CD8-positive, alpha-beta memory T cell (primary cell): ENCODE results near the gene CDKN2B-AS1. TPM values are rescaled to one million over a fixed set of nuclear protein-coding genes. Genes with fewer than 3 reads are reported as not detected.

Source experiments
- CTCF ChIA-PET: fragments of 350-600 bp; sonication (Branson Sonifier 250); formaldehyde crosslinking; loops from one replicate; lab custom pipeline; 2021; ENCODE audit warnings: antibody characterized with exemption; lab: Charles Lee
- POLR2A ChIA-PET: fragments of 350-600 bp; sonication (Branson Sonifier 250); formaldehyde crosslinking; loops from one replicate; lab custom pipeline; 2021; ENCODE audit warnings: antibody characterized with exemption; lab: Charles Lee
- DNase-seq, 5 donors: peaks; one replicate each; pipeline versions ENCODE4 v3.0.0 to v3.0.0-alpha.2; 2020 to 2022; ENCODE audit warnings: mixed read lengths in 1 of 5
- H3K27ac ChIP-seq: one replicate; pipeline ENCODE4 v1.7.0; 2013; ENCODE audit warnings: low read depth, mild to moderate bottlenecking, low read length, moderate library complexity
- H3K27me3 ChIP-seq: 2 replicates; pipeline ENCODE4 v1.7.0; 2013; ENCODE audit warnings: low read length, mild to moderate bottlenecking; ENCODE audit not compliant: insufficient read depth, poor library complexity, severe bottlenecking
- H3K36me3 ChIP-seq: 2 replicates; pipeline ENCODE4 v1.7.0; 2013; ENCODE audit warnings: mild to moderate bottlenecking, low read length, moderate library complexity; ENCODE audit not compliant: insufficient read depth
- H3K4me1 ChIP-seq: 2 replicates; pipeline ENCODE4 v1.7.0; 2013; ENCODE audit warnings: mild to moderate bottlenecking, low read length, moderate library complexity; ENCODE audit not compliant: insufficient read depth
- H3K4me3 ChIP-seq: 2 replicates; pipeline ENCODE4 v1.7.0; 2013; ENCODE audit warnings: mild to moderate bottlenecking, low read length
- H3K9me3 ChIP-seq: 2 replicates; pipeline ENCODE4 v1.7.0; 2013; ENCODE audit warnings: mild to moderate bottlenecking, low read length
- H3K27ac Mint-ChIP-seq, 8 donors: one replicate each; pipeline ENCODE4 v1.8.0; 2020 to 2021; ENCODE audit warnings: mixed read lengths in 8 of 8, mild to moderate bottlenecking in 6 of 8, inconsistent platforms in 3 of 8, moderate library complexity in 3 of 8
- H3K27me3 Mint-ChIP-seq, 2 donors: one replicate each; pipeline ENCODE4 v1.8.0; 2020 to 2021; ENCODE audit warnings: mixed read lengths in 2 of 2, mild to moderate bottlenecking in 1 of 2, moderate library complexity in 1 of 2
- H3K36me3 Mint-ChIP-seq, 3 donors: one replicate each; pipeline ENCODE4 v1.8.0; 2020 to 2021; ENCODE audit warnings: mixed read lengths in 3 of 3, inconsistent platforms in 1 of 3, mild to moderate bottlenecking in 1 of 3
- H3K4me1 Mint-ChIP-seq, 3 donors: one replicate each; pipeline ENCODE4 v1.8.0; 2020 to 2021; ENCODE audit warnings: mixed read lengths in 3 of 3, inconsistent platforms in 1 of 3, mild to moderate bottlenecking in 1 of 3
- H3K4me3 Mint-ChIP-seq, 7 donors: one replicate each; pipeline ENCODE4 v1.8.0; 2020 to 2021; ENCODE audit warnings: mixed read lengths in 7 of 7, mild to moderate bottlenecking in 6 of 7, moderate library complexity in 4 of 7, inconsistent platforms in 2 of 7
- H3K9me3 Mint-ChIP-seq, 5 donors: one replicate each; pipeline ENCODE4 v1.8.0; 2020 to 2022; ENCODE audit warnings: mixed read lengths in 5 of 5, mild to moderate bottlenecking in 3 of 5, moderate library complexity in 2 of 5, inconsistent platforms in 1 of 5
- polyA plus RNA-seq: library from polyadenylated mRNA; unstranded; fragments of 300-500 nt; fragmentation: Illumina TruSeq; gene quantifications from one replicate; pipeline ENCODE4 v1.2.3, GENCODE V29; 2021
- total RNA-seq, 2 experiments: library from RNA; stranded (reverse); gene quantifications; one replicate each; pipeline ENCODE4 v1.2.3, GENCODE V29; 2021

The CDKN2B-AS1 gene
- total and polyA plus RNA-seq, 3 experiments from 2014 or later, result 0.58 to 0.74 TPM; not detected in 1

DNA sequence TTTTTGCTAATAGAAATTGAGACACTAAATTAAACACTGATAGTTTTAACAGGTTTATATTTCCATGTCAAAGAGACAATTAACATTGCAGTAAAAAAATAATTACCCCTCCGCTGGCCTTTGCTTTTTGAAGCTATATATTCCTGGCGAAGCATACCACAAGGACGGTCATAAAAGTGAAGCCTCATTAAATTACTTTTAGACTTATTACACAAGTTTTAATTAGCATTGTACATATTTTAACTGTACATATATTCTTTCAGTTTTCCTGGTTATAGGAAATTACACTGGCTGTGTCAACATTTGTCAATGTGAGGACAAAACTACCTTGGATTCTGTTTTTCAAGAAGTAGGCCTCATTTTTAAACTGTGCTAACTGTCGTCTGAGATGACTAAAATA is 1.6 kb upstream of the CDKN2B-AS1 start:
- peaks cover 19% of the 10 kb centered on the region for H3K4me1 ChIP-seq
- no peak overlapping the region for H3K4me3 ChIP-seq
- H3K9me3 ChIP-seq, result no peaks in the 10 kb centered on the region
- Mint-ChIP-seq H3K4me1 (peaks cover 16 to 26% (median 24%) of the 10 kb centered on the region in 3 donors), H3K4me3 (peak overlapping the region; percentile 96 to 99 (median 98)), H3K27me3 (peaks cover 13 to 17% of the 10 kb centered on the region in 2 donors), H3K9me3 (no peaks in the 10 kb centered on the region), H3K36me3 (peaks cover 0 to 7% (median 0%) of the 10 kb centered on the region in 3 donors), H3K27ac (peak overlapping the region in 4 of 8 donors; percentile 40 to 86 (median 69))
- DNase-seq, result no peak
- CTCF ChIA-PET, result interaction anchor here (1.1 to 2.3 kb wide), 4 partner anchors 15 to 180 kb away, joined by 4 to 17 read pairs (median 4); partner anchors contain the start of gene CDKN2B
- POLR2A ChIA-PET, result no interaction called here
- no peaks in the 10 kb centered on the region for H3K36me3 ChIP-seq
- H3K27me3 ChIP-seq, result peaks cover 4% of the 10 kb centered on the region
- H3K27ac ChIP-seq, result no peak overlapping the region

DNA sequence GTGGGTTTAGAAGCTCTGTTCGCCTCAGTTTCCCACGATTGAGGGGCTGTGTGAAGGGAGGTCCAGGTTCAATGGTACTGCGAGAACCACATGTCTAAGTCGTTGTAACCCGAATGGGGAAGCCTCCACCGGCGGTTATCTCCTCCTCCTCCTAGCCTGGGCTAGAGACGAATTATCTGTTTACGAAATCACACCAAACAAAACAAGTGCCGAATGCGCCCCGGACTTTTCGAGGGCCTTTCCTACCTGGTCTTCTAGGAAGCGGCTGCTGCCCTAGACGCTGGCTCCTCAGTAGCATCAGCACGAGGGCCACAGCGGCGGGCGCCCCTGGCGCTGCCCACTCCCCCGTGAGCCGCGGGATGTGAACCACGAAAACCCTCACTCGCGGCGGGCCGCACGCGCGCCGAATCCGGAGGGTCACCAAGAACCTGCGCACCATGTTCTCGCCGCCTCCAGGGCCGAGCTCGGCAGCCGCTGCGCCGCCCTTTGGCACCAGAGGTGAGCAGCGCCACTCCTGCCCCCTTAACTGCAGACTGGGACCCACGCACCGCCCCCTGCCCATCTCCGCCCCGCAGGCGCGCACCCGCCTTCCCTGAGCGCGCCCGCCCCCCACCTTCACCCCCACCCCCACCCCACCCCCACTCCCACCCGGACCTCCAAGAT is 567 bp upstream of the CDKN2B-AS1 start, which contains the start of gene CDKN2A:
Gene CDKN2A, minus strand, starts transcription at position 500 of the 663 bp plus-strand sequence.
- Histone ChIP-seq H3K27me3 (no peaks in the 10 kb centered on the region), H3K9me3 (no peaks in the 10 kb centered on the region), H3K36me3 (no peaks in the 10 kb centered on the region), H3K4me3 (peak within 1 kb of the TSS; percentile 87), H3K4me1 (peaks cover 19% of the 10 kb centered on the region), H3K27ac (peak within 1 kb of the TSS; percentile 90)
- ChIA-PET POLR2A (interaction anchor here (1.1 kb wide), 1 partner anchor 14 kb away, joined by 4 read pairs; no protein-coding TSS in a partner anchor), CTCF (interaction anchor here (1.1 to 2.3 kb wide), 7 partner anchors 13 to 181 kb away, joined by 3 to 17 read pairs (median 6); partner anchors contain the start of gene CDKN2B)
- peaks cover 7 to 13% of the 10 kb centered on the region in 2 donors for H3K27me3 Mint-ChIP-seq
- H3K36me3 Mint-ChIP-seq, result peaks cover 0 to 7% (median 0%) of the 10 kb centered on the region in 3 donors
- H3K4me3 Mint-ChIP-seq, result peak within 1 kb of the TSS; percentile 96 to 99 (median 98)
- DNase-seq, result peak; percentile 31 to 68 (median 45)
- peak within 1 kb of the TSS; percentile 87 to 98 (median 96) for H3K27ac Mint-ChIP-seq
- H3K9me3 Mint-ChIP-seq, result no peaks in the 10 kb centered on the region
- H3K4me1 Mint-ChIP-seq, result peaks cover 16 to 26% (median 24%) of the 10 kb centered on the region in 3 donors

DNA sequence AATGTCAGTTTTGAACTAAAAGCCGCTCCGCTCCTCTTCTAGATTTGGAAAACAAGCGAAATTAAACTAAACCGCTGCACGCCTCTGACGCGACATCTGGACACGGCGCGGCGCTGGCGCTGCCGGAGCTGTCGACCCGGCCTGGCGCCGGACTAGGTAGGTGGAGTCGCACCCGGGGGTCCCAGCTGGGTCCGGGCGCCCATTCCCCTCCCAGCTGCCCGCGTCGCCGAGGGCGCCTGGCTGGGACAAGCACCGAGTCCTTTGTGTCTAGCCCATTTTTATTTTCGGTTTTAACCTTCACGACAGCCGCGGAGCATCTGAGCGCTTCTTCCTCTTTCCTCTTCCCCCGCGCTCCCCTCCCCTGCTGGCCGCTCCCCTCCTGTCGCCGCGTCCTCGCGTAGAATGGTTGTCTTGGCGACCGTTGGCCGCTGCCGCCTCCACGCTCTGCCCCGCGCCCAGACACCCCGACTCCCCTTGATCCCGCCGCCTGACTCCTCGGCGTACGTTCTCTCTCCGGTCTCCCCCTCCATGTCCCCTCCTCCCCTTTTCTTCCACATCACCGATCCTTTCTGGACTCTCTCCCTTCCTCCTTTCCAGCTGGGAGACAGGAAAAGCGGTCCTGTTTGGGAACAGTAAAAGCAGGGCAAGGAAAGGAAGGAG is 545 bp downstream of the CDKN2B-AS1 start:
- POLR2A ChIA-PET, result interaction anchor here (0.6 to 1.4 kb wide), 3 partner anchors 13 to 25 kb away, joined by 4 to 13 read pairs (median 5); partner anchors contain the start of gene CDKN2B
- peak overlapping the region; percentile 96 to 99 (median 98) for H3K4me3 Mint-ChIP-seq
- H3K27me3 Mint-ChIP-seq, result peaks cover 2 to 3% of the 10 kb centered on the region in 2 donors
- peak overlapping the region; percentile 87 to 98 (median 96) for H3K27ac Mint-ChIP-seq
- peaks cover 16 to 26% (median 24%) of the 10 kb centered on the region in 3 donors for H3K4me1 Mint-ChIP-seq
- CTCF ChIA-PET, result interaction anchor here (0.9 to 2.3 kb wide), 9 partner anchors 9 to 182 kb away, joined by 3 to 17 read pairs (median 6); partner anchors contain the start of gene CDKN2B
- H3K36me3 Mint-ChIP-seq, result peaks cover 0 to 7% (median 0%) of the 10 kb centered on the region in 3 donors
- peak overlapping the region; percentile 90 for H3K27ac ChIP-seq
- peak overlapping the region; percentile 87 for H3K4me3 ChIP-seq
- no peaks in the 10 kb centered on the region for H3K36me3 ChIP-seq
- no peaks in the 10 kb centered on the region for H3K9me3 Mint-ChIP-seq
- DNase-seq, result peak; percentile 70 to 89 (median 73)
- H3K9me3 ChIP-seq, result no peaks in the 10 kb centered on the region
- H3K4me1 ChIP-seq, result peaks cover 19% of the 10 kb centered on the region
- H3K27me3 ChIP-seq, result no peaks in the 10 kb centered on the region

GRCh38 chr9:21995666-21996398 is 1.2 kb downstream of the CDKN2B-AS1 start:
- H3K4me3 Mint-ChIP-seq, result peak overlapping the region; percentile 96 to 99 (median 98)
- peak in 2 of 5 donors; percentile 16 to 51 for DNase-seq
- Histone ChIP-seq H3K9me3 (no peaks in the 10 kb centered on the region), H3K27me3 (no peaks in the 10 kb centered on the region), H3K4me3 (peak overlapping the region; percentile 87), H3K36me3 (no peaks in the 10 kb centered on the region), H3K27ac (peak overlapping the region; percentile 90), H3K4me1 (peaks cover 19% of the 10 kb centered on the region)
- H3K27ac Mint-ChIP-seq, result peak overlapping the region; percentile 87 to 98 (median 96)
- no peaks in the 10 kb centered on the region for H3K9me3 Mint-ChIP-seq
- peaks cover 3 to 5% of the 10 kb centered on the region in 2 donors for H3K27me3 Mint-ChIP-seq
- POLR2A ChIA-PET, result interaction anchor here (0.8 to 1.4 kb wide), 2 partner anchors 14 to 194 kb away, joined by 4 to 13 read pairs; partner anchors contain the start of genes CDKN2B and MTAP
- peaks cover 0 to 7% (median 0%) of the 10 kb centered on the region in 3 donors for H3K36me3 Mint-ChIP-seq
- H3K4me1 Mint-ChIP-seq, result peaks cover 16 to 26% (median 24%) of the 10 kb centered on the region in 3 donors
- CTCF ChIA-PET, result interaction anchor here (0.9 to 2.1 kb wide), 7 partner anchors 10 to 183 kb away, joined by 3 to 8 read pairs (median 4); no protein-coding TSS in a partner anchor

- H3K27ac Mint-ChIP-seq, result peak overlapping the region in 6 of 8 donors; percentile 9 to 97 (median 62)
- H3K4me3 ChIP-seq, result no peak overlapping the region
- DNase-seq, result no peak
- H3K4me1 ChIP-seq, result peaks cover 19% of the 10 kb centered on the region
- H3K9me3 Mint-ChIP-seq, result no peaks in the 10 kb centered on the region
- H3K27ac ChIP-seq, result no peak overlapping the region
- H3K27me3 Mint-ChIP-seq, result peaks cover 3 to 11% of the 10 kb centered on the region in 2 donors
- H3K36me3 ChIP-seq, result no peaks in the 10 kb centered on the region
- CTCF ChIA-PET, result interaction anchor here (1.0 to 1.6 kb wide), 2 partner anchors 12 to 183 kb away, joined by 3 to 6 read pairs; no protein-coding TSS in a partner anchor
- peaks cover 0 to 7% (median 0%) of the 10 kb centered on the region in 3 donors for H3K36me3 Mint-ChIP-seq
- H3K4me1 Mint-ChIP-seq, result peaks cover 16 to 25% (median 21%) of the 10 kb centered on the region in 3 donors
- no peaks in the 10 kb centered on the region for H3K27me3 ChIP-seq
- H3K9me3 ChIP-seq, result no peaks in the 10 kb centered on the region
- POLR2A ChIA-PET, result interaction anchor here (0.8 kb wide), 1 partner anchor 194 kb away, joined by 4 read pairs; the partner anchor contains the start of gene MTAP
- peak overlapping the region; percentile 96 to 99 (median 98) for H3K4me3 Mint-ChIP-seq
These were observed 1.8 kb downstream of the CDKN2B-AS1 start for GRCh38 chr9:21996438-21996837.

DNA sequence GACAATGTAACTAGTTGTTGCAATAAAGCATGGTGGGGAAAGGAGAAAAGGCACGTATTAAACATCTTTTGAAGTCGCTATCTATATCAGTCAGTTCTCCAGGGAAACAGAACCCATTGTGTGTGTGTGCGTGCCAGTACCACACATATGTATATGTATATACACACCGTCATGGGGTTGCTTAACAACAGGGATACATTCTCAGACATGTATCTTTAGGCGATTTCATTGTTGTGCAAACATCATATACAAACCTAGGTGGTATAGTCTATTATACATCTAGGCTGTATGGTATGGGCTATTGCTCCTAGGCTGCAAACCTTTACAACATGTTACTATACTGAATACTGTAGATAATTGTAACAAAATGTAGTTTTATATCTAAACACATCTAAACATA is 2.3 kb downstream of the CDKN2B-AS1 start:
- peaks cover 0 to 7% (median 0%) of the 10 kb centered on the region in 3 donors for H3K36me3 Mint-ChIP-seq
- no peaks in the 10 kb centered on the region for H3K9me3 Mint-ChIP-seq
- no peaks in the 10 kb centered on the region for H3K36me3 ChIP-seq
- peak overlapping the region; percentile 96 to 99 (median 98) for H3K4me3 Mint-ChIP-seq
- H3K9me3 ChIP-seq, result no peaks in the 10 kb centered on the region
- H3K27me3 ChIP-seq, result no peaks in the 10 kb centered on the region
- peak overlapping the region in 4 of 8 donors; percentile 64 to 97 (median 82) for H3K27ac Mint-ChIP-seq
- H3K27me3 Mint-ChIP-seq, result peaks cover 3 to 15% of the 10 kb centered on the region in 2 donors
- CTCF ChIA-PET, result interaction anchor here (1.0 to 1.6 kb wide), 3 partner anchors 11 to 183 kb away, joined by 3 to 9 read pairs (median 6); partner anchors contain the start of gene CDKN2B
- POLR2A ChIA-PET, result interaction anchor here (0.8 kb wide), 1 partner anchor 195 kb away, joined by 4 read pairs; the partner anchor contains the start of gene MTAP
- peaks cover 19% of the 10 kb centered on the region for H3K4me1 ChIP-seq
- DNase-seq, result no peak
- no peak overlapping the region for H3K27ac ChIP-seq
- H3K4me3 ChIP-seq, result no peak overlapping the region
- H3K4me1 Mint-ChIP-seq, result peaks cover 16 to 21% (median 18%) of the 10 kb centered on the region in 3 donors

DNA sequence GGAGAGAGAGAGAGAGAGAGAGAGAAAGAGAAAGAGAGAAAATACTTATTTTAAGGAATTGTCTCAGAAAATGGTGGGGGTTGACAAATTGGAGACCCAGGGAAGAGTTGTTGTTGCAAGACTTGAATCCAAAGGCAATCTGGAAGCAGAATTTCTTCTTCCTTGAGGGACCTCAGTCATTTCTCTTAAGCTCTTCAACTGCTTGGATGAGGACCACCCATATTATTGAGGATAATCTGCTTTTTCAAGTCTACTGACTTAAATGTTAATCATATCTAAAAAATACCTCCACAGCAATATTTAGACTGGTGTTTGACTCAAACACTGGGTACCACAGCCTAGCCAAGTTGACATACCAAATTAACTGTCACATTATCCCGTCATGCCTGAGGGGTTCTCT is 2.9 kb downstream of the CDKN2B-AS1 start:
- no peak overlapping the region for H3K27ac ChIP-seq
- peaks cover 3 to 21% of the 10 kb centered on the region in 2 donors for H3K27me3 Mint-ChIP-seq
- DNase-seq, result no peak
- H3K36me3 Mint-ChIP-seq, result peaks cover 0 to 7% (median 0%) of the 10 kb centered on the region in 3 donors
- no peaks in the 10 kb centered on the region for H3K9me3 ChIP-seq
- no peaks in the 10 kb centered on the region for H3K36me3 ChIP-seq
- CTCF ChIA-PET, result interaction anchor here (1.3 kb wide), 1 partner anchor 11 kb away, joined by 9 read pairs; the partner anchor contains the start of gene CDKN2B
- H3K27ac Mint-ChIP-seq, result peak overlapping the region in 1 of 8 donors; percentile 94
- H3K4me1 ChIP-seq, result peaks cover 19% of the 10 kb centered on the region
- H3K4me1 Mint-ChIP-seq, result peaks cover 16 to 21% (median 18%) of the 10 kb centered on the region in 3 donors
- no peak overlapping the region for H3K4me3 ChIP-seq
- H3K27me3 ChIP-seq, result no peaks in the 10 kb centered on the region
- no peaks in the 10 kb centered on the region for H3K9me3 Mint-ChIP-seq
- H3K4me3 Mint-ChIP-seq, result peak overlapping the region in 2 of 7 donors; percentile 9 to 97
- POLR2A ChIA-PET, result no interaction called here
